ENCODE data around the gene LIMS1.

- TF ChIP-seq EZH2 (IDR thresholded peaks at IDR 0.05), result no peak
- TF ChIP-seq POLR2AphosphoS5 (IDR thresholded peaks at IDR 0.05; ENCODE audit: borderline replicate concordance, low read depth, low read length), result no peak
Measured at GRCh38 chr2:108625828-108626195, 91.5 kb downstream of the LIMS1 start.
